HL-60 (cell line): ENCODE measurements around the gene DDB1.

ENCODE experiments used
- DNase-seq, 2 experiments: peaks; one replicate each; pipeline ENCODE4 v3.0.0-alpha.2; 2010 to 2020; ENCODE audit warnings: low read depth in 1 of 2, low spot score in 1 of 2
- H3K27ac ChIP-seq: fragments of 250-450 bp; sonication (Bioruptor Pico); replicated peaks from 2 replicates; pipeline ENCODE4 v1.5.1; 2020; ENCODE audit warnings: mild to moderate bottlenecking, moderate library complexity
- H3K27me3 ChIP-seq: fragments of 250-450 bp; sonication (Bioruptor Pico); 2 replicates; pipeline ENCODE4 v1.5.1; 2021; ENCODE audit warnings: mild to moderate bottlenecking, moderate library complexity; ENCODE audit not compliant: insufficient read depth, poor library complexity, severe bottlenecking
- H3K4me3 ChIP-seq: replicated peaks from 2 replicates; pipeline ENCODE4 v1.5.1; 2011; ENCODE audit warnings: mild to moderate bottlenecking, control low read depth, low read length; ENCODE audit not compliant: insufficient read depth
- GABPA ChIP-seq: IDR thresholded peaks from 2 replicates; pipeline ENCODE4 v1.6.1; 2012; ENCODE audit warnings: low read depth
- POLR2AphosphoS5 ChIP-seq: IDR thresholded peaks from 2 replicates; pipeline ENCODE4 v1.6.1; 2012; ENCODE audit warnings: low read depth
- REST ChIP-seq: IDR thresholded peaks from 2 replicates; pipeline ENCODE4 v1.6.1; 2012; ENCODE audit warnings: low read depth; ENCODE audit not compliant: insufficient replicate concordance
- SPI1 ChIP-seq: IDR thresholded peaks from 2 replicates; pipeline ENCODE4 v1.6.1; 2012; ENCODE audit warnings: low read depth, mild to moderate bottlenecking, borderline replicate concordance
- TF ChIP-seq, protein P1 (sequence below): IDR thresholded peaks from one replicate; pipeline ENCODE4 v1.5.1; 2011; ENCODE audit warnings: low read length, control low read depth, inconsistent platforms; ENCODE audit not compliant: insufficient read depth

DDB1 gene

GRCh38 chr11:61337706-61338470 lies 5.0 kb upstream of the DDB1 start:
- no peak for TF ChIP-seq POLR2AphosphoS5
- TF ChIP-seq SPI1 = no peak
- no peak for TF ChIP-seq GABPA
- TF ChIP-seq REST = no peak
- TF ChIP-seq, protein P1, sequence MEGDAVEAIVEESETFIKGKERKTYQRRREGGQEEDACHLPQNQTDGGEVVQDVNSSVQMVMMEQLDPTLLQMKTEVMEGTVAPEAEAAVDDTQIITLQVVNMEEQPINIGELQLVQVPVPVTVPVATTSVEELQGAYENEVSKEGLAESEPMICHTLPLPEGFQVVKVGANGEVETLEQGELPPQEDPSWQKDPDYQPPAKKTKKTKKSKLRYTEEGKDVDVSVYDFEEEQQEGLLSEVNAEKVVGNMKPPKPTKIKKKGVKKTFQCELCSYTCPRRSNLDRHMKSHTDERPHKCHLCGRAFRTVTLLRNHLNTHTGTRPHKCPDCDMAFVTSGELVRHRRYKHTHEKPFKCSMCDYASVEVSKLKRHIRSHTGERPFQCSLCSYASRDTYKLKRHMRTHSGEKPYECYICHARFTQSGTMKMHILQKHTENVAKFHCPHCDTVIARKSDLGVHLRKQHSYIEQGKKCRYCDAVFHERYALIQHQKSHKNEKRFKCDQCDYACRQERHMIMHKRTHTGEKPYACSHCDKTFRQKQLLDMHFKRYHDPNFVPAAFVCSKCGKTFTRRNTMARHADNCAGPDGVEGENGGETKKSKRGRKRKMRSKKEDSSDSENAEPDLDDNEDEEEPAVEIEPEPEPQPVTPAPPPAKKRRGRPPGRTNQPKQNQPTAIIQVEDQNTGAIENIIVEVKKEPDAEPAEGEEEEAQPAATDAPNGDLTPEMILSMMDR = no peak
- H3K27ac ChIP-seq = no peak overlapping the region
- H3K4me3 ChIP-seq = no peak overlapping the region
- no peak for DNase-seq
- no peaks in the 10 kb centered on the region for H3K27me3 ChIP-seq

DNA sequence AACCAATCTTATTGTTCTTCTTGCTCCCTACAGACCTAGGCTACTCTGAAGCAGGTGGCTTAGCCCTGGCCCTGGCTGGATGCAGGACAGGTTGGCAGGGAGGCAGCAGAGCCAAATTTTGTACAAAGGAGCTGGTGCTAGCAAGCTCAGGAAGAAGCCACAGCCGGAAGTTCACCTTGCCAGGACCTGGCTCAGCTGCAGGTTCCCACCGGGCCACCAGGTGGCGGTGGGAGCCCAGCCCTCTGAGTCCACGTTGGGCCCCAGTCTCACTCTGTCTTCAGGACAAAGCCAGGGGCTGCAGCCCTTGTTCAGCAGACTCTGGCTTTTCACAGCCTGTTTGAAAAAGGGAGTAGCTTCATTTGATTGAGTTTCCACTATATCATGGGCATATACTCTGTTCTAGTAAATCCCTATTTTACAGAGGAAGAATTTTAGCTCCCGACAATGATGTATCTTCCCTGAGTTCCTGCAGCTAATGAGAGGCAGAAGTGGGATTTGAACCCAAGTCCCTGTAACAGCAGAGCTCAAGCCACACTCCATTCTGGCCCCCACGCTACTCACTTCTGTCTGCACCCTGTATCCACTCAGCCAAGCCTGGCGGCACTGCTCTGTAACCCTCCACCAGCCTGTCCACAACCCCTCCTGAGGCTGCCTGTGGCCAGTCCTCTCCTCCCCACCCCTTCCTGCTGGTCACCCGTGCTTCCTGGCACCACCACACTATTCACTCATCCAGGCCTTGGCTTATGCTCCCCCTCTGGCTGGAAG lies 3.4 kb upstream of the DDB1 start:
- Histone ChIP-seq H3K27ac (peak overlapping the region; percentile 47), H3K27me3 (no peaks in the 10 kb centered on the region), H3K4me3 (no peak overlapping the region)
- peak; percentile 63 to 81 for DNase-seq
- TF ChIP-seq GABPA (no peak), REST (no peak)
- TF ChIP-seq, protein P1 = peak; percentile 98

DNA sequence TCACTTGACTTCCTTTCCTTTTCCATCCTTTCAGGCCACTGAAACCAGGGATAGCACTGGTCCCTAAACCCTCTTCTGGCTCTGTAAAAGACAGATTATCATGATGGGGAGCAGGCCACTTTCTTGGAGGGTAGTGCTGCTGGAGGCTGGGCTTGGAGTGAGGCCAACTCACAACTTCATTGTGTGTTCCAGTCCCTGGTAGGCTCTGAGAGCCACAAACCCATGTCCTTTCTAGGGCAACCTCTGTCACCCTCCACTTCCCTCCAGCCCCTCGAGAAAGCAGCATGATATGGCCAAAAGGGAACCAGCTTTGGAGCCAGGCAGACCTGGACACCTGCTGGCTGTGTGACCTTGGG lies 2.4 kb upstream of the DDB1 start:
- Histone ChIP-seq H3K27ac (no peak overlapping the region; the same call in 1 of the 2 replicates), H3K4me3 (no peak overlapping the region), H3K27me3 (no peaks in the 10 kb centered on the region)
- no peak for DNase-seq
- TF ChIP-seq REST (no peak), SPI1 (no peak), POLR2AphosphoS5 (no peak), GABPA (no peak)
- TF ChIP-seq, protein P1 = no peak
